H1 (cell line): Measurements from ENCODE around the gene CDC42EP4. TPM values are rescaled to one million over a fixed set of nuclear protein-coding genes. Genes with fewer than 3 reads are reported as not detected.

ENCODE experiments used
- RXRA ChIP-seq: IDR thresholded peaks from 2 replicates; pipeline ENCODE4 v1.6.1; 2011; ENCODE audit warnings: low read depth, mild to moderate bottlenecking, low read length, moderate library complexity; ENCODE audit not compliant: insufficient read depth
- TAF7 ChIP-seq: optimal IDR thresholded peaks from 2 replicates; pipeline ENCODE3; 2011; ENCODE audit warnings: low read depth, mild to moderate bottlenecking, inconsistent platforms, low read length, moderate library complexity, borderline replicate concordance
- polyA plus RNA-seq, 7 experiments: library from polyadenylated mRNA; depleted of rRNA in 3 of 7; stranded (reverse) in 5 of 7; unstranded in 2 of 7; fragments of >200 nt in 5 of 7; fragments of 200-250 nt in 2 of 7; gene quantifications; 1 replicate in 5 of 7; 2 replicates in 1 of 7; 4 replicates in 1 of 7; pipeline versions ENCODE4 v1.2.1 to v1.2.3, GENCODE V29; 2011 to 2013; ENCODE audit warnings: missing spikeins in 2 of 7, mixed read lengths in 2 of 7
- total RNA-seq: library from RNA; stranded (reverse); fragmentation: NEBNext Ultra II Directional; extraction: Animal tissue kit (Norgen Biotek cat#: 25700); gene quantifications from 2 replicates; pipeline ENCODE4 v1.2.1, GENCODE V29; 2021
- TF ChIP-seq, protein P1 (sequence below): fragments of 300-600 bp; sonication (generic); IDR thresholded peaks from 2 replicates; pipeline ENCODE4 v1.7.1; 2012; ENCODE audit warnings: low read length, moderate library complexity, mild to moderate bottlenecking, inconsistent platforms; ENCODE audit not compliant: insufficient replicate concordance

The CDC42EP4 gene
- total and polyA plus RNA-seq, 2 of the 8 experiments (the other 6 are each of a cell fraction or from before 2014, with no cell fraction given) = 8.8 to 12.6 TPM

DNA sequence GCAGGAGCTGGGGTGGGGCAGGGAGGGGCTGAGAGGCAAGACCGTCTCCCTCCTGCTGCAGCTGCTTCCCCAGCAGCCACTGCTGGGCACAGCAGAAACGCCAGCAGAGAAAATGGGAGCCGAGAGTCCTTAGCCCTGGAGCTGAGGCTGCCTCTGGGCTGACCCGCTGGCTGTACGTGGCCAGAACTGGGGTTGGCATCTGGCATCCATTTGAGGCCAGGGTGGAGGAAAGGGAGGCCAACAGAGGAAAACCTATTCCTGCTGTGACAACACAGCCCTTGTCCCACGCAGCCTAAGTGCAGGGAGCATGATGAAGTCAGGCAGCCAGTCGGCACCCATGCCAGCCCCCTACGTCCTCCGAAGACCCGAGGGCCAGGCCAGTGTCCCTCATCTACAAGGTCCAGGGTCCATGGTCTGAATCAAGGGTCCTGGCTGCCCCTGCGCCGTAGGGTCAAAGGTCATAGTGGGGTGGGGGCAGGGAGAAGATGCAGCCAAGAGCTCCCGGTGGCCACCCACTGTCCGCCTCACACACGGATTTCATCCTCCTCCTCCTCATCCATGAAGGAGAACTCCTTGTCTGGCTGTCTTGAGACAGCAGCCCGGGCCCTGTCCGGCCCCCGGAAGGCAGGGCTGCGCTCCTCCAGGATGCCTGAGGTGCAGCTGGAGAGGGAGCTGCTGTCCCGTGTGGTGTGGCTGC is 26.7 kb downstream of the CDC42EP4 start (continued):
- TF ChIP-seq, protein P1, sequence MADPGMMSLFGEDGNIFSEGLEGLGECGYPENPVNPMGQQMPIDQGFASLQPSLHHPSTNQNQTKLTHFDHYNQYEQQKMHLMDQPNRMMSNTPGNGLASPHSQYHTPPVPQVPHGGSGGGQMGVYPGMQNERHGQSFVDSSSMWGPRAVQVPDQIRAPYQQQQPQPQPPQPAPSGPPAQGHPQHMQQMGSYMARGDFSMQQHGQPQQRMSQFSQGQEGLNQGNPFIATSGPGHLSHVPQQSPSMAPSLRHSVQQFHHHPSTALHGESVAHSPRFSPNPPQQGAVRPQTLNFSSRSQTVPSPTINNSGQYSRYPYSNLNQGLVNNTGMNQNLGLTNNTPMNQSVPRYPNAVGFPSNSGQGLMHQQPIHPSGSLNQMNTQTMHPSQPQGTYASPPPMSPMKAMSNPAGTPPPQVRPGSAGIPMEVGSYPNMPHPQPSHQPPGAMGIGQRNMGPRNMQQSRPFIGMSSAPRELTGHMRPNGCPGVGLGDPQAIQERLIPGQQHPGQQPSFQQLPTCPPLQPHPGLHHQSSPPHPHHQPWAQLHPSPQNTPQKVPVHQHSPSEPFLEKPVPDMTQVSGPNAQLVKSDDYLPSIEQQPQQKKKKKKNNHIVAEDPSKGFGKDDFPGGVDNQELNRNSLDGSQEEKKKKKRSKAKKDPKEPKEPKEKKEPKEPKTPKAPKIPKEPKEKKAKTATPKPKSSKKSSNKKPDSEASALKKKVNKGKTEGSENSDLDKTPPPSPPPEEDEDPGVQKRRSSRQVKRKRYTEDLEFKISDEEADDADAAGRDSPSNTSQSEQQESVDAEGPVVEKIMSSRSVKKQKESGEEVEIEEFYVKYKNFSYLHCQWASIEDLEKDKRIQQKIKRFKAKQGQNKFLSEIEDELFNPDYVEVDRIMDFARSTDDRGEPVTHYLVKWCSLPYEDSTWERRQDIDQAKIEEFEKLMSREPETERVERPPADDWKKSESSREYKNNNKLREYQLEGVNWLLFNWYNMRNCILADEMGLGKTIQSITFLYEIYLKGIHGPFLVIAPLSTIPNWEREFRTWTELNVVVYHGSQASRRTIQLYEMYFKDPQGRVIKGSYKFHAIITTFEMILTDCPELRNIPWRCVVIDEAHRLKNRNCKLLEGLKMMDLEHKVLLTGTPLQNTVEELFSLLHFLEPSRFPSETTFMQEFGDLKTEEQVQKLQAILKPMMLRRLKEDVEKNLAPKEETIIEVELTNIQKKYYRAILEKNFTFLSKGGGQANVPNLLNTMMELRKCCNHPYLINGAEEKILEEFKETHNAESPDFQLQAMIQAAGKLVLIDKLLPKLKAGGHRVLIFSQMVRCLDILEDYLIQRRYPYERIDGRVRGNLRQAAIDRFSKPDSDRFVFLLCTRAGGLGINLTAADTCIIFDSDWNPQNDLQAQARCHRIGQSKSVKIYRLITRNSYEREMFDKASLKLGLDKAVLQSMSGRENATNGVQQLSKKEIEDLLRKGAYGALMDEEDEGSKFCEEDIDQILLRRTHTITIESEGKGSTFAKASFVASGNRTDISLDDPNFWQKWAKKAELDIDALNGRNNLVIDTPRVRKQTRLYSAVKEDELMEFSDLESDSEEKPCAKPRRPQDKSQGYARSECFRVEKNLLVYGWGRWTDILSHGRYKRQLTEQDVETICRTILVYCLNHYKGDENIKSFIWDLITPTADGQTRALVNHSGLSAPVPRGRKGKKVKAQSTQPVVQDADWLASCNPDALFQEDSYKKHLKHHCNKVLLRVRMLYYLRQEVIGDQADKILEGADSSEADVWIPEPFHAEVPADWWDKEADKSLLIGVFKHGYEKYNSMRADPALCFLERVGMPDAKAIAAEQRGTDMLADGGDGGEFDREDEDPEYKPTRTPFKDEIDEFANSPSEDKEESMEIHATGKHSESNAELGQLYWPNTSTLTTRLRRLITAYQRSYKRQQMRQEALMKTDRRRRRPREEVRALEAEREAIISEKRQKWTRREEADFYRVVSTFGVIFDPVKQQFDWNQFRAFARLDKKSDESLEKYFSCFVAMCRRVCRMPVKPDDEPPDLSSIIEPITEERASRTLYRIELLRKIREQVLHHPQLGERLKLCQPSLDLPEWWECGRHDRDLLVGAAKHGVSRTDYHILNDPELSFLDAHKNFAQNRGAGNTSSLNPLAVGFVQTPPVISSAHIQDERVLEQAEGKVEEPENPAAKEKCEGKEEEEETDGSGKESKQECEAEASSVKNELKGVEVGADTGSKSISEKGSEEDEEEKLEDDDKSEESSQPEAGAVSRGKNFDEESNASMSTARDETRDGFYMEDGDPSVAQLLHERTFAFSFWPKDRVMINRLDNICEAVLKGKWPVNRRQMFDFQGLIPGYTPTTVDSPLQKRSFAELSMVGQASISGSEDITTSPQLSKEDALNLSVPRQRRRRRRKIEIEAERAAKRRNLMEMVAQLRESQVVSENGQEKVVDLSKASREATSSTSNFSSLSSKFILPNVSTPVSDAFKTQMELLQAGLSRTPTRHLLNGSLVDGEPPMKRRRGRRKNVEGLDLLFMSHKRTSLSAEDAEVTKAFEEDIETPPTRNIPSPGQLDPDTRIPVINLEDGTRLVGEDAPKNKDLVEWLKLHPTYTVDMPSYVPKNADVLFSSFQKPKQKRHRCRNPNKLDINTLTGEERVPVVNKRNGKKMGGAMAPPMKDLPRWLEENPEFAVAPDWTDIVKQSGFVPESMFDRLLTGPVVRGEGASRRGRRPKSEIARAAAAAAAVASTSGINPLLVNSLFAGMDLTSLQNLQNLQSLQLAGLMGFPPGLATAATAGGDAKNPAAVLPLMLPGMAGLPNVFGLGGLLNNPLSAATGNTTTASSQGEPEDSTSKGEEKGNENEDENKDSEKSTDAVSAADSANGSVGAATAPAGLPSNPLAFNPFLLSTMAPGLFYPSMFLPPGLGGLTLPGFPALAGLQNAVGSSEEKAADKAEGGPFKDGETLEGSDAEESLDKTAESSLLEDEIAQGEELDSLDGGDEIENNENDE = no peak
- TF ChIP-seq RXRA (no peak), TAF7 (no peak)
